H1 (cell line): ENCODE data around the gene AHI1. TPM values are rescaled to one million over a fixed set of nuclear protein-coding genes. Genes with fewer than 3 reads are reported as not detected.

Source experiments
- RNF2 ChIP-seq: fragments of 200-900, 300-1000 bp; sonication (generic); IDR thresholded peaks from 2 replicates; pipeline ENCODE4 v1.7.1; 2016; ENCODE audit warnings: borderline replicate concordance, low read depth, mild to moderate bottlenecking, antibody characterized with exemption, low read length; ENCODE audit not compliant: poor library complexity, severe bottlenecking; ENCODE audit errors: missing control alignments
- SAP30 ChIP-seq: fragments of 300-600 bp; sonication (generic); IDR thresholded peaks from 2 replicates; pipeline ENCODE4 v1.7.1; 2012; ENCODE audit warnings: low read length, moderate library complexity, mild to moderate bottlenecking, inconsistent platforms; ENCODE audit not compliant: insufficient read depth, insufficient replicate concordance
- SIN3A ChIP-seq, 2 experiments: IDR thresholded peaks in 1 of 2; conservative IDR thresholded peaks in 1 of 2; 2 replicates each; pipeline ENCODE4 v1.6.1; 2011 to 2012; ENCODE audit warnings: low read length in 2 of 2, improper control_type of control experiment in 1 of 2, low read depth in 1 of 2, mild to moderate bottlenecking in 1 of 2
- SIRT6 ChIP-seq: IDR thresholded peaks from one replicate; pipeline ENCODE4 v1.7.1; 2012; ENCODE audit warnings: low read length, inconsistent platforms
- TAF7 ChIP-seq: optimal IDR thresholded peaks from 2 replicates; pipeline ENCODE3; 2011; ENCODE audit warnings: low read depth, mild to moderate bottlenecking, inconsistent platforms, low read length, moderate library complexity, borderline replicate concordance
- polyA plus RNA-seq, 7 experiments: library from polyadenylated mRNA; depleted of rRNA in 3 of 7; stranded (reverse) in 5 of 7; unstranded in 2 of 7; fragments of >200 nt in 5 of 7; fragments of 200-250 nt in 2 of 7; gene quantifications; 1 replicate in 5 of 7; 2 replicates in 1 of 7; 4 replicates in 1 of 7; pipeline versions ENCODE4 v1.2.1 to v1.2.3, GENCODE V29; 2011 to 2013; ENCODE audit warnings: missing spikeins in 2 of 7, mixed read lengths in 2 of 7
- total RNA-seq: library from RNA; stranded (reverse); fragmentation: NEBNext Ultra II Directional; extraction: Animal tissue kit (Norgen Biotek cat#: 25700); gene quantifications from 2 replicates; pipeline ENCODE4 v1.2.1, GENCODE V29; 2021

The AHI1 gene
- total and polyA plus RNA-seq, 2 of the 8 experiments (the other 6 are each of a cell fraction or from before 2014, with no cell fraction given), result 4.2 to 19.6 TPM

GRCh38 chr6:135385299-135385698 is 112.2 kb downstream of the AHI1 start (continued):
- TF ChIP-seq SIN3A (conservative IDR thresholded peaks at IDR 0.05 in 1 of 2, IDR thresholded peaks at IDR 0.05 in 1 of 2; ENCODE audit: low read depth in 1 of 2, low read length in 2 of 2), result no peak
- TF ChIP-seq SIRT6, result no peak
- TF ChIP-seq SAP30, result no peak
- no peak for TF ChIP-seq TAF7
- TF ChIP-seq RNF2, result no peak
